Activated T-helper 1 cell treated with anti-CD3 and anti-CD28 coated beads, Interleukin-12 subunit alpha, Interleukin-12 subunit beta, Interleukin-2, Interleukin-4 antibody, amounts not matched to agents 30 ng/mL and 10 ng/mL and 1 ng/mL, durations not matched to agents 14 hours and 24 hours and 36 hours (primary cell): ENCODE data around the gene PDLIM5. TPM values are rescaled to one million over a fixed set of nuclear protein-coding genes. Genes with fewer than 3 reads are reported as not detected.

ENCODE experiments used
- DNase-seq: peaks from one replicate; pipeline ENCODE4 v3.0.0; 2021; ENCODE audit warnings: low spot score
- H3K27ac Mint-ChIP-seq: one replicate; pipeline ENCODE4 v1.8.0; 2021; ENCODE audit warnings: mild to moderate bottlenecking, mixed read lengths
- H3K27me3 Mint-ChIP-seq: one replicate; pipeline ENCODE4 v1.8.0; 2022; ENCODE audit warnings: mild to moderate bottlenecking, moderate library complexity, mixed read lengths; ENCODE audit not compliant: insufficient read depth
- H3K36me3 Mint-ChIP-seq: one replicate; pipeline ENCODE4 v1.8.0; 2021; ENCODE audit warnings: low read depth, mixed read lengths
- H3K4me1 Mint-ChIP-seq: one replicate; pipeline ENCODE4 v1.8.0; 2021; ENCODE audit warnings: low read depth, mixed read lengths
- H3K4me3 Mint-ChIP-seq: one replicate; pipeline ENCODE4 v1.8.0; 2021; ENCODE audit warnings: mild to moderate bottlenecking, moderate library complexity, mixed read lengths
- H3K9me3 Mint-ChIP-seq: one replicate; pipeline ENCODE4 v1.8.0; 2021; ENCODE audit warnings: mixed read lengths
- intact Hi-C: fragments of 100-400 bp; cut with micrococcal nuclease; formaldehyde crosslinking; loops from one replicate; pipeline ENCODE4 v1.15.1; 2024
- total RNA-seq: library from RNA; stranded (reverse); gene quantifications from 2 replicates; pipeline ENCODE4 v1.2.3, GENCODE V29; 2022

The PDLIM5 gene
- total RNA-seq, 1 donor from 2014 or later = 20.6 TPM

DNA sequence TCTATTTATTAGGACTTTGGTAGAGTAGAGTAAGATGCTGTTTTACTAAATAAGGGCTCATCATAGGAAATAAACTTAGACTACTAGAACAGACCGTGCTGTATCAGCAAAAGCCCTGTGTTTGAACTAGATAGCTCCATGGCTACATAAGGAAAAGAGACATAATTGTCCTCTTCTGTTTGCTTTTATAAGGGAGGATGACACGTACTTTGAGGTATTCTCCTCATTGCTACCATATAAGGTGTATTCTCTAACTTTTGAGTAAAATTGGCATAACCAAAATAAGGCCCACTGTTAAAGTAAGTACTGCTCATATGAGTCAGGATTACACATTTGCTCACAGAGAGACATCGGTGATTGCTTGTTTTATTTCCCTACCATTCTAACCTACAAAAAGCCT, 64.3 kb downstream of the PDLIM5 start:
- H3K4me1 Mint-ChIP-seq = peaks cover 6% of the 10 kb centered on the region
- H3K36me3 Mint-ChIP-seq = no peaks in the 10 kb centered on the region
- H3K4me3 Mint-ChIP-seq = no peak overlapping the region
- DNase-seq = no peak
- intact Hi-C loops = no loop called here
- H3K27me3 Mint-ChIP-seq = peaks cover 3% of the 10 kb centered on the region
- H3K9me3 Mint-ChIP-seq = peaks cover 4% of the 10 kb centered on the region
- H3K27ac Mint-ChIP-seq = no peak overlapping the region

- Mint-ChIP-seq H3K36me3 (no peaks in the 10 kb centered on the region), H3K9me3 (peaks cover 4% of the 10 kb centered on the region), H3K4me1 (peaks cover 6% of the 10 kb centered on the region), H3K27me3 (peaks cover 3% of the 10 kb centered on the region), H3K27ac (no peak overlapping the region), H3K4me3 (no peak overlapping the region)
- DNase-seq = no peak
- intact Hi-C loops = no loop called here
Observed at GRCh38 chr4:94516999-94517398, 65.3 kb downstream of the PDLIM5 start.

GRCh38 chr4:94517492-94517891, 65.8 kb downstream of the PDLIM5 start:
- H3K27ac Mint-ChIP-seq = no peak overlapping the region
- H3K4me1 Mint-ChIP-seq = peaks cover 6% of the 10 kb centered on the region
- H3K36me3 Mint-ChIP-seq = no peaks in the 10 kb centered on the region
- H3K9me3 Mint-ChIP-seq = peaks cover 4% of the 10 kb centered on the region
- peaks cover 3% of the 10 kb centered on the region for H3K27me3 Mint-ChIP-seq
- intact Hi-C loops = no loop called here
- no peak for DNase-seq
- H3K4me3 Mint-ChIP-seq = no peak overlapping the region

GRCh38 chr4:94519019-94519418, 67.3 kb downstream of the PDLIM5 start:
- no peaks in the 10 kb centered on the region for H3K9me3 Mint-ChIP-seq
- intact Hi-C loops = no loop called here
- peaks cover 6% of the 10 kb centered on the region for H3K4me1 Mint-ChIP-seq
- no peak overlapping the region for H3K4me3 Mint-ChIP-seq
- DNase-seq = no peak
- H3K27me3 Mint-ChIP-seq = peaks cover 3% of the 10 kb centered on the region
- no peak overlapping the region for H3K27ac Mint-ChIP-seq
- no peaks in the 10 kb centered on the region for H3K36me3 Mint-ChIP-seq

- Mint-ChIP-seq H3K4me3 (no peak overlapping the region), H3K4me1 (peaks cover 6% of the 10 kb centered on the region), H3K27me3 (peaks cover 3% of the 10 kb centered on the region), H3K36me3 (no peaks in the 10 kb centered on the region), H3K27ac (no peak overlapping the region), H3K9me3 (no peaks in the 10 kb centered on the region)
- no peak for DNase-seq
- intact Hi-C loops = no loop called here
Observed at GRCh38 chr4:94519925-94520789, 68.4 kb downstream of the PDLIM5 start.

DNA sequence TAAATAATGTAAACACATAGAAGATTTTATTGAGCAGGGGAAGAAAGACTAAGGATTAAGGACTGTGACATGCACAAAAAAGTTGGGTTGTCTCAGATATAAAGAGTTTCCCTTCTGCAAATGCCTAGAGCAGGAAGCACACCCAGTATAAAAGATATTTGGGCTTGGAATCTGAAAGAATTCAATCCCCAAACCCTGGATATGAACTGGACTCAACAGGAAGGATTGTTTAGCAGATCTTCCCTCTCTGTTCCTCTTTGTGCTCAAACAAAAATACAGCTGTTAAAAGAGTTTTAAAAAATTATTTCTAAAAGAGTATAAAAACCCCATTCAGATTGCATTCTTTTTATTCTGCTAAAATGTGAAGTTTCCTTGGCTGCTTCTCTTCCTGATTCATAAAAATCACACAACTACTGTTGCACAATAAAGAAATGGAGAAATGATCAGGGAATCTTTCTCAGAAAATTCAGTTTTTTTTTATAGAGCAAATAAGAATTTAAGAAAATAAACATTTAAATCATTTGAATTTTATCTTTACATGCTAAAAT, 71.4 kb downstream of the PDLIM5 start:
- no peak for DNase-seq
- no peak overlapping the region for H3K27ac Mint-ChIP-seq
- H3K27me3 Mint-ChIP-seq = peaks cover 3% of the 10 kb centered on the region
- no peaks in the 10 kb centered on the region for H3K9me3 Mint-ChIP-seq
- intact Hi-C loops = no loop called here
- peaks cover 6% of the 10 kb centered on the region for H3K4me1 Mint-ChIP-seq
- no peaks in the 10 kb centered on the region for H3K36me3 Mint-ChIP-seq
- no peak overlapping the region for H3K4me3 Mint-ChIP-seq

DNA sequence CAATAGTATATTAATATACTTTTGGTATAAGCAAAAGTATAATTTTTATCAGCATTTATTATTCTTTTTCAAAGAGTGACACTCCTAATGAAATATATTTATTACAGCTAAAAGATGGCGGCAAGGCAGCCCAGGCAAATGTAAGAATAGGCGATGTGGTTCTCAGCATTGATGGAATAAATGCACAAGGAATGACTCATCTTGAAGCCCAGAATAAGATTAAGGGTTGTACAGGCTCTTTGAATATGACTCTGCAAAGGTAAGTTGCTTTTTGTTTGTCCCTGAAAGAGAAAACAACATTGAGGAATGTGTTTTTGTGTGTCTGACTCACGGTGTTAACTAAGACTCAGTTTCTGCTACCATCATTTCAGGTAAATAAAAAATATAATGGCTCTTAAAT, 71.9 kb downstream of the PDLIM5 start:
- Mint-ChIP-seq H3K36me3 (no peaks in the 10 kb centered on the region), H3K27ac (no peak overlapping the region), H3K9me3 (no peaks in the 10 kb centered on the region), H3K4me1 (peaks cover 6% of the 10 kb centered on the region), H3K4me3 (no peak overlapping the region), H3K27me3 (peaks cover 3% of the 10 kb centered on the region)
- no peak for DNase-seq
- intact Hi-C loops = no loop called here

GRCh38 chr4:94525993-94526728, 74.4 kb downstream of the PDLIM5 start:
- Mint-ChIP-seq H3K36me3 (no peaks in the 10 kb centered on the region), H3K4me1 (no peaks in the 10 kb centered on the region), H3K27ac (no peak overlapping the region), H3K4me3 (no peak overlapping the region), H3K27me3 (no peaks in the 10 kb centered on the region), H3K9me3 (no peaks in the 10 kb centered on the region)
- DNase-seq = no peak
- intact Hi-C loops = no loop called here

DNA sequence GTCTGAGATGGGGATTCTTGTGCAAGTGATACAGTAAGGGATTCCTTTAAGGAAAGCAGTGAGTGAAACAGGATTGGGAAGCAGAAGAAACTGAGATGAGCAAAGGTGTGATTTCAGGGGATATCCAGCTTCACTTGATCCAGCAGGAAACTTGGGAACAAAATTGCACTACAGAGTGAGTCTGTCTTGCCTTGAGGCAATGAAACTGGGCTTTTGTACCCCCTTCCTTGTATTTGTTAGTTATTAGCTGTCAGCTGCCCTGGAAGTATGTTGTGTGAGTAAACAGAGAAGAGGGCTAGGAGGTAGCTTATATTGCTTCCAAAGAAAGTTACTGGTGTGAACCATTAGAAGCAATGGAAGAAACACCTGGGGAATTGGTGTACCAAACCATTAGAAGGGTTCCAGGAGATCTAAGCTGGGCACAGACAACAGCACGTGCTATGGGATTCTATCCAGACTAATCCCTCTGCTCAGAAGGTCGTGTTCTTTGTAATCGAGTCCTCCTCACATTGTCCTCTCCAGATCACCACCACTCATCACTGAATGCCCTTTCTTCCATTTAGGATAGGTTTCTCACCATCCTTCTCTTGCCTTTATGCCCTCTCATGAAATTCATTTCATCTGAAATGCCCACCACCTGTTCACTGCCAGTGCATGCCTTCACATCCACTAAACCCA, 76.0 kb downstream of the PDLIM5 start:
- Mint-ChIP-seq H3K27me3 (no peaks in the 10 kb centered on the region), H3K4me1 (no peaks in the 10 kb centered on the region), H3K4me3 (no peak overlapping the region), H3K27ac (no peak overlapping the region), H3K9me3 (no peaks in the 10 kb centered on the region), H3K36me3 (no peaks in the 10 kb centered on the region)
- intact Hi-C loops = no loop called here
- DNase-seq = no peak

GRCh38 chr4:94528792-94529451, 77.2 kb downstream of the PDLIM5 start:
- no peak overlapping the region for H3K4me3 Mint-ChIP-seq
- H3K36me3 Mint-ChIP-seq = no peaks in the 10 kb centered on the region
- no peak overlapping the region for H3K27ac Mint-ChIP-seq
- no peak for DNase-seq
- H3K27me3 Mint-ChIP-seq = no peaks in the 10 kb centered on the region
- intact Hi-C loops = no loop called here
- no peaks in the 10 kb centered on the region for H3K4me1 Mint-ChIP-seq
- H3K9me3 Mint-ChIP-seq = no peaks in the 10 kb centered on the region

DNA sequence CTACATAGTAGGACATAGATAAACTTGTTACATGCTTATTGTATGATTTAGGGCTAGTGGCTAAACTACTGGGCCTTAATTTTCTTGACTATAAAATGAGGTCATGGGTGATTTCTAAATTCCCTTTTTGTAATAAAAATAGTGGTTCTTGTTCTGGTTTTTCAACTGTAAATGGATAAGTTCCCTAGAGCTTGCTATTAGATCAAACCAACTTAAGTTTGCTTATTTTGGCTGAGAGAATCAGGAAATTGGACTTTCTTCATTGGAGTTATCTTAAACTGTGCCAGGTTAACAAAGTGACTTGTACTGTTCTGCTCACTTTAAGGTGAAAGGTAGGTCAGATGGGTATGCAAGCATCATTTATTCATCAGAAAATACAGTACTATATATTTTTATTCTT, 78.3 kb downstream of the PDLIM5 start:
- no peak for DNase-seq
- no peaks in the 10 kb centered on the region for H3K27me3 Mint-ChIP-seq
- H3K4me3 Mint-ChIP-seq = no peak overlapping the region
- no peak overlapping the region for H3K27ac Mint-ChIP-seq
- no peaks in the 10 kb centered on the region for H3K36me3 Mint-ChIP-seq
- intact Hi-C loops = no loop called here
- H3K9me3 Mint-ChIP-seq = no peaks in the 10 kb centered on the region
- no peaks in the 10 kb centered on the region for H3K4me1 Mint-ChIP-seq

- Mint-ChIP-seq H3K27ac (no peak overlapping the region), H3K4me3 (no peak overlapping the region), H3K27me3 (no peaks in the 10 kb centered on the region), H3K9me3 (no peaks in the 10 kb centered on the region), H3K4me1 (no peaks in the 10 kb centered on the region), H3K36me3 (no peaks in the 10 kb centered on the region)
- intact Hi-C loops = no loop called here
- DNase-seq = no peak
Observed at GRCh38 chr4:94531991-94532789, 80.4 kb downstream of the PDLIM5 start.
